Ishikawa (cell line): ENCODE measurements around the gene DUSP14.

Experiments used
- CEBPB ChIP-seq: IDR thresholded peaks from 2 replicates; pipeline ENCODE4 v1.6.1; 2012
- CREB1 ChIP-seq: IDR thresholded peaks from 2 replicates; pipeline ENCODE4 v1.6.1; 2012; ENCODE audit warnings: low read depth
- EGR1 ChIP-seq: IDR thresholded peaks from 2 replicates; pipeline ENCODE4 v1.6.1; 2012
- EP300 ChIP-seq: IDR thresholded peaks from 2 replicates; pipeline ENCODE4 v1.6.1; 2012; ENCODE audit warnings: borderline replicate concordance
- FOXM1 ChIP-seq: IDR thresholded peaks from 2 replicates; pipeline ENCODE4 v1.6.1; 2012; ENCODE audit warnings: low read depth, borderline replicate concordance
- MAX ChIP-seq: IDR thresholded peaks from 2 replicates; pipeline ENCODE4 v1.6.1; 2012
- NFIC ChIP-seq: IDR thresholded peaks from 2 replicates; pipeline ENCODE4 v1.6.1; 2012
- RAD21 ChIP-seq: IDR thresholded peaks from 2 replicates; pipeline ENCODE4 v1.6.1; 2012; ENCODE audit warnings: low read depth
- REST ChIP-seq: IDR thresholded peaks from 2 replicates; pipeline ENCODE4 v1.6.1; 2012; ENCODE audit warnings: low read depth, mild to moderate bottlenecking
- TAF1 ChIP-seq: IDR thresholded peaks from 2 replicates; pipeline ENCODE4 v1.6.1; 2012; ENCODE audit warnings: low read depth, mild to moderate bottlenecking
- TCF12 ChIP-seq: IDR thresholded peaks from 2 replicates; pipeline ENCODE4 v1.6.1; 2012; ENCODE audit warnings: low read depth
- TEAD4 ChIP-seq: IDR thresholded peaks from 2 replicates; pipeline ENCODE4 v1.6.1; 2012
- USF1 ChIP-seq: IDR thresholded peaks from 2 replicates; pipeline ENCODE4 v1.6.1; 2012
- YY1 ChIP-seq: IDR thresholded peaks from 2 replicates; pipeline ENCODE4 v1.6.1; 2012; ENCODE audit warnings: low read depth
- ZBTB7A ChIP-seq: IDR thresholded peaks from 2 replicates; pipeline ENCODE4 v1.6.1; 2012; ENCODE audit warnings: low read depth

The DUSP14 gene

GRCh38 chr17:37502009-37502936 is 12.6 kb downstream of the DUSP14 start:
- TF ChIP-seq EP300 (no peak), TCF12 (no peak), MAX (no peak), CEBPB (no peak), NFIC (no peak), FOXM1 (no peak), CREB1 (no peak), EGR1 (no peak), RAD21 (no peak), YY1 (no peak), TAF1 (no peak), USF1 (no peak), ZBTB7A (no peak), TEAD4 (no peak), REST (no peak)

GRCh38 chr17:37503148-37503547 is 13.5 kb downstream of the DUSP14 start:
- no peak for TF ChIP-seq EGR1

- TF ChIP-seq TAF1 (no peak), USF1 (no peak), CREB1 (no peak), ZBTB7A (no peak), EGR1 (no peak), CEBPB (no peak), RAD21 (no peak), YY1 (no peak), REST (no peak), TCF12 (no peak), EP300 (no peak), TEAD4 (no peak), NFIC (no peak), MAX (no peak), FOXM1 (no peak)
Measured at GRCh38 chr17:37505333-37505732, 15.6 kb downstream of the DUSP14 start.

- TF ChIP-seq CEBPB = no peak
- TF ChIP-seq EGR1 = no peak
- TF ChIP-seq ZBTB7A = no peak
- TF ChIP-seq EP300 = no peak
- no peak for TF ChIP-seq NFIC
- no peak for TF ChIP-seq CREB1
- TF ChIP-seq YY1 = no peak
- TF ChIP-seq USF1 = no peak
- TF ChIP-seq TCF12 = no peak
- no peak for TF ChIP-seq TEAD4
- TF ChIP-seq REST = no peak
- no peak; the same call in 1 of the 2 replicates for TF ChIP-seq RAD21
- TF ChIP-seq MAX = no peak
- no peak for TF ChIP-seq TAF1
- TF ChIP-seq FOXM1 = no peak
Measured at GRCh38 chr17:37506678-37507077, 17.0 kb downstream of the DUSP14 start.
